NB4 (cell line): ENCODE measurements around the gene PIK3IP1.

Experiments
- MYC ChIP-seq: IDR thresholded peaks from 2 replicates; pipeline ENCODE4 v1.6.1; 2011; ENCODE audit warnings: low read depth, low read length
- POLR2A ChIP-seq: IDR thresholded peaks from 2 replicates; pipeline ENCODE4 v1.6.1; 2011; ENCODE audit warnings: mild to moderate bottlenecking; ENCODE audit not compliant: insufficient read length; ENCODE audit errors: extremely low read depth

DNA sequence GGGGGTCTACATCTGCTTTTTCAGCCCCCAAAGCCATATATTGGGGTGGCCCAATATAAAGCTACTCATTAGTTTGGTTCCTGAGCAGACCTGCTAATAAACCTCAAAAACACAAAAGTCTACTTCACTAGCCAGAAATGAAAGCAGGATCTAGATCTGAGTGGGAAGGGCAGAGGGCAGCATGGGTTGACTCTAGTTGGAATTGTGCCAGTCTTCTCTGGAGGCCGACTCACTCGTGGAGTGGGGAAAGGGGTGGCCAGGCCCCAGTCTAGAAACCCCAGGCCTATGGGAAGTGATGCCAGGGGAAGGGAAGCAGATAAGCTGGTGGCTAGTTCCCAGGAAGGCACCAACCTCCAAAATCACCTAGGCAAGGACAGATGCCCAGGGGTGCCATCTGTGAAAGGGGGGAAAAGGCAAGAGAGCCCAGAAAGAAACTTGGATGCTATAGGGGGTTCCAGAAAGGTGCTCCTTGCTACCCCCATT, 48.5 kb upstream of the PIK3IP1 start:
- TF ChIP-seq POLR2A (no peak), MYC (no peak)
